Naive thymus-derived CD8-positive, alpha-beta T cell (primary cell): Measurements from ENCODE around the gene GNL1. TPM values are rescaled to one million over a fixed set of nuclear protein-coding genes. Genes with fewer than 3 reads are reported as not detected.
"Not testable (repeated sequence)": the region's sequence is repeated elsewhere in the genome, so short reads cannot be mapped to it uniquely, and the experiment has no call there.

ENCODE experiments used
- ATAC-seq, 2 donors: fragments of 150-1000 bp; cut with Tn5 transposase in 1 of 2; sonication (Bioruptor Pico), chemical (Tn5 transposase) in 1 of 2; 1 replicate in 1 of 2; 2 replicates in 1 of 2; pipeline ENCODE4 v1.10.0; 2021; ENCODE audit warnings: mild to moderate bottlenecking in 2 of 2, moderate library complexity in 2 of 2
- POLR2A ChIA-PET: fragments of 350-600 bp; sonication (Branson Sonifier 250); formaldehyde crosslinking; loops from one replicate; lab custom pipeline; 2021; ENCODE audit warnings: antibody characterized with exemption; lab: Charles Lee
- DNase-seq, 10 donors: peaks; one replicate each; pipeline versions ENCODE4 v3.0.0 to v3.0.0-alpha.2; 2020 to 2022
- H3K27ac Mint-ChIP-seq, 10 donors: one replicate each; pipeline ENCODE4 v1.8.0; 2020 to 2022; ENCODE audit warnings: mild to moderate bottlenecking in 10 of 10, mixed read lengths in 10 of 10, moderate library complexity in 4 of 10, inconsistent platforms in 1 of 10
- H3K27me3 Mint-ChIP-seq, 5 donors: one replicate each; pipeline ENCODE4 v1.8.0; 2021 to 2022; ENCODE audit warnings: mixed read lengths in 5 of 5
- H3K36me3 Mint-ChIP-seq, 3 donors: one replicate each; pipeline ENCODE4 v1.8.0; 2020 to 2022; ENCODE audit warnings: mixed read lengths in 3 of 3, mild to moderate bottlenecking in 2 of 3, inconsistent platforms in 1 of 3
- H3K4me1 Mint-ChIP-seq, 4 donors: one replicate each; pipeline ENCODE4 v1.8.0; 2021 to 2022; ENCODE audit warnings: mixed read lengths in 4 of 4
- H3K4me3 Mint-ChIP-seq, 10 donors: one replicate each; pipeline ENCODE4 v1.8.0; 2020 to 2022; ENCODE audit warnings: mild to moderate bottlenecking in 10 of 10, mixed read lengths in 10 of 10, moderate library complexity in 6 of 10, inconsistent platforms in 1 of 10
- H3K9me3 Mint-ChIP-seq, 9 donors: one replicate each; pipeline ENCODE4 v1.8.0; 2020 to 2022; ENCODE audit warnings: mixed read lengths in 9 of 9, mild to moderate bottlenecking in 3 of 9, inconsistent platforms in 1 of 9, moderate library complexity in 1 of 9
- polyA plus RNA-seq, 3 donors: library from polyadenylated mRNA; unstranded; fragments of 300-500 nt; fragmentation: Illumina TruSeq; gene quantifications; one replicate each; pipeline ENCODE4 v1.2.3, GENCODE V29; 2021
- total RNA-seq, 8 experiments: library from RNA in 2 of 8; stranded (reverse) in 2 of 8; gene quantifications; one replicate each; pipeline ENCODE4 v1.2.3 and lab custom pipeline; 2021 to 2026

GNL1 gene, protein sequence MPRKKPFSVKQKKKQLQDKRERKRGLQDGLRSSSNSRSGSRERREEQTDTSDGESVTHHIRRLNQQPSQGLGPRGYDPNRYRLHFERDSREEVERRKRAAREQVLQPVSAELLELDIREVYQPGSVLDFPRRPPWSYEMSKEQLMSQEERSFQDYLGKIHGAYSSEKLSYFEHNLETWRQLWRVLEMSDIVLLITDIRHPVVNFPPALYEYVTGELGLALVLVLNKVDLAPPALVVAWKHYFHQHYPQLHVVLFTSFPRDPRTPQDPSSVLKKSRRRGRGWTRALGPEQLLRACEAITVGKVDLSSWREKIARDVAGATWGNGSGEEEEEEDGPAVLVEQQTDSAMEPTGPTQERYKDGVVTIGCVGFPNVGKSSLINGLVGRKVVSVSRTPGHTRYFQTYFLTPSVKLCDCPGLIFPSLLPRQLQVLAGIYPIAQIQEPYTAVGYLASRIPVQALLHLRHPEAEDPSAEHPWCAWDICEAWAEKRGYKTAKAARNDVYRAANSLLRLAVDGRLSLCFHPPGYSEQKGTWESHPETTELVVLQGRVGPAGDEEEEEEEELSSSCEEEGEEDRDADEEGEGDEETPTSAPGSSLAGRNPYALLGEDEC
- total RNA-seq (10 to 100 TPM; 78.0 to 80.7 TPM), polyA plus RNA-seq (10 to 100 TPM; 24.7 to 34.1 (median 28.7) TPM), total RNA-seq (lab: John Stamatoyannopoulos, UW) (88.7 to 230 (median 165) reads per million in 6 experiments)

DNA sequence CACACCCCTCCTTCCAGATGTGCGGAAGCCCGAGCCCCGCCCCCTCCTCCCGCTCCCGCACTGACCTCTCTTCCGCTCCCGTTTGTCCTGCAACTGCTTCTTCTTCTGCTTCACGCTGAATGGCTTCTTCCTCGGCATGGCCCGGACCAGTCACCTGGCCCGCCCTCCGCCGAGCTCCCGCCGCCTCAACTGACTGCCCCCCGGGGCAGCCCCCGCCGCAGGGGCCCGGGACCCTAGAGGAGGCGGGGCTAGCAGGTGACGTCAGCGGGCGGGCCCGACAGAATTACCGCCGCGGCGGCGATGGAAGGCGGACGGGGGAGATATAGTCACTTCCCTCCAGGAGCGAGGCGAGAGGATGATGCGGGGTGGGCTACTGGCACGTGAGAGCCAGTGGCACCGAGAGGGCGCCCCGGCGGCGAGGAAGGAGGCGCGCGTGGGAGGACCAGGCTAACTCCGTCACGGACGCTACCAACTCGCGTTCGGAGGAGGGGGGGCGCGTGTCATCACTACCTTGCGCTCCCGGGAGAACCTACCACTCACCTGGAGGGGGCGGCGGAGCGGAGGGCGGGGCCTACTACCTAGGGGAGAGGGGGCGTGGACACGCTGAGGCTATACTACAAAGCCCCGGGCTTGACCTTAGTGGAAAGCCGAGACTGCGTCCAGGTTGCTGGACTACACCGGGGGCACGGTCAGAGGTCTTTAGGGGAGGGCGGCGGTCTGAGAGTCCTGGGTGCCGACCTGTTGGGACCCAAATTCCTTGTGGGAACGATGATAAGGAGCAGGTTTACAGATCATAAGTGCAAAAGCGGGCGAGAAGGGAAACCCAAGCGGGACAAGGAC lies at the start of gene GNL1:
Gene GNL1 (minus strand): TSS at position 424 of the 840 bp plus-strand sequence. CDS start 286 bp downstream, at position 138.
- Mint-ChIP-seq H3K4me3 (peak within 1 kb of the TSS; percentile 87 to 100 (median 99)), H3K36me3 (peaks cover 0 to 53% (median 13%) of the 10 kb centered on the region in 3 donors), H3K9me3 (no peaks in the 10 kb centered on the region), H3K27ac (peak within 1 kb of the TSS; percentile 98 to 100 (median 100)), H3K4me1 (peaks cover 25 to 70% (median 56%) of the 10 kb centered on the region in 4 donors), H3K27me3 (peaks cover 0 to 2% (median 0%) of the 10 kb centered on the region in 5 donors)
- ATAC-seq, result peak; percentile 86 to 87
- POLR2A ChIA-PET, result interaction anchor here (0.5 to 7.7 kb wide), 16 partner anchors 13 to 248 kb away, joined by 3 to 80 read pairs (median 6); partner anchors contain the start of genes ABCF1, DHX16, MDC1 and MRPS18B
- peak; percentile 97 to 100 (median 99) for DNase-seq

DNA sequence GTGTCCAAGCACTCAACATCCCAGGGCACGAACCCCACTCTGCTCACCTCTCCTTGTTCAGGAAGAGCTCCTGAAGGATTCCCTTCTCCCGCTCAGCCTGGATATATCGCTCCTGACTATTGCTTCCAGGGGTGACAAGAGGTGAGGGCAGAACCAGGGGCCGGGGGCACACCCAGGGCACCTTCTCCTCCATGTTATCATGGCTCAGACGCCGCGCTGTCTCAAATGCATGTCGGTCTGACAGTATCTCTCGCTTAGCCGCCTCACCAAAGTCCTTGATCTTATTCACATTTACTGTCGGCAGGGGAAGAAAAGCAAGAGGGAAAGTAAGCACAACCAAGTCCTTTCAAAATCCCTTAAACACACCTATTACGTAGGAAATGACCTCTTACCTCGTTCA lies 47.7 kb upstream of the GNL1 start:
- H3K27me3 Mint-ChIP-seq, result no peaks in the 10 kb centered on the region
- no peak overlapping the region for H3K4me3 Mint-ChIP-seq
- ATAC-seq, result no peak
- no peaks in the 10 kb centered on the region for H3K9me3 Mint-ChIP-seq
- POLR2A ChIA-PET, result interaction anchor here (0.6 to 4.6 kb wide), 3 partner anchors 10 to 91 kb away, joined by 3 to 40 read pairs (median 6); no protein-coding TSS in a partner anchor
- H3K36me3 Mint-ChIP-seq, result peaks cover 8 to 86% (median 29%) of the 10 kb centered on the region in 3 donors
- peaks cover 27 to 49% (median 47%) of the 10 kb centered on the region in 4 donors for H3K4me1 Mint-ChIP-seq
- DNase-seq, result no peak
- H3K27ac Mint-ChIP-seq, result peak overlapping the region in 4 of 10 donors; percentile 32 to 73 (median 62)

DNA sequence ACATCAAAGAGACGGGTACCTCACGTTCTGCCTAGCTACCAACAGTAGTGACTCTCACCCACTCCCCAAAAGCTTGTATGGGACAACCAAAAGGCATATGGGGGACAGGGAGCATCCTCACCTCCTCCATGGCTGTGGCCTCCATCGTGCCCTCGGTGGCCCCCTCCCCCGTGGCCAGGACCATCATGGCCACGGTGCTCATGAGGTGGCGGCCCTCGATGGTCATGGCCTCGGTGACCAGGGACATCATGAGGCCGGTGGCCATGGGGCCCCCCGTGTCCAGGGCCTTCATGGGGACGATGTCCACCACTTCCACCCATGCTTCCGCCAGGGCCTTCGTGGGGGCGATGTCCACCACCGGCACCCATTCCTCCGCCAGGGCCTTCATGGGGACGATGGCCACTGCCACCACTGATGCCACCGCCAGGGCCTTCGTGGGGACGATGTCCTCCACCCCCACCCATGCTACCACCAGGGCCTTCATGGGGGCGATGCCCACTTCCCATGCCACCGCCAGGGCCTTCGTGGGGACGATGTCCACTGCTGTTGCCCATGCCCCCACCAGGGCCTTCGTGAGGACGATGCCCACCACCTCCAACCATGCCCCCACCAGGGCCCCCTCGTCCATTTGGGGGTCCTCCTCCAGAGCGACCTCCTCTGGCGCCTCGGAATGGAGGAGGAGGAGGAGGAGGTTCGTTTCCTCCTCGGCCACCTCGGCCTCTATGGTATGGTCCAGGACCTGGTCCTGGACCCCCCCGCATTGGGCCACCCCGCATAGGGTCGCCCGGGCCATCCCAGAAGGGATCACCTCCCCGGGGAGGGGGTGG lies 45.7 kb upstream of the GNL1 start:
- Mint-ChIP-seq H3K36me3 (peaks cover 8 to 72% (median 27%) of the 10 kb centered on the region in 3 donors), H3K27ac (peak overlapping the region; percentile 57 to 91 (median 83))
- no peak for ATAC-seq

DNA sequence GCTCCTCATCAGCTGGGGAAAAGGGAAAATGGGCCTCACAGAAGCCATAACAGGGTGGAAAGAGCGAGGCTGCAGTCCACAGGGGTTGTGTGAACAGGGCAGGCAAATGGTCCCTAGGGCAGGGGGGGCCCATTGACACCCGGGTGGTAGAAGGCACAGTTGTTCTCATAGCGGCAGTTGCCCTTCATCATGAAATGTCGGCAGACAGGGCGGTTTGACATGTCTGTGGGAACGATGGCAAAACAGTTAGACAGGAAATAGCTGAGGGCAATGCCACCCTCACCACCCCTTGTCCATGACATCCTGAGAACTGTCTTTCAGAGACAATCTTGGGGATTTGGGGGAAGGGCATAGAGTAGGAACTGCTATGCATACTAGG lies 45.1 kb upstream of the GNL1 start:
- H3K27me3 Mint-ChIP-seq, result no peaks in the 10 kb centered on the region
- H3K4me1 Mint-ChIP-seq, result peaks cover 23 to 47% (median 39%) of the 10 kb centered on the region in 4 donors
- peak overlapping the region in 1 of 10 donors; percentile 40 for H3K4me3 Mint-ChIP-seq
- POLR2A ChIA-PET, result interaction anchor here (1.0 to 7.2 kb wide), 9 partner anchors 9 to 121 kb away, joined by 3 to 70 read pairs (median 6); partner anchors contain the start of genes ABCF1 and MDC1
- H3K36me3 Mint-ChIP-seq, result peaks cover 8 to 66% (median 24%) of the 10 kb centered on the region in 3 donors
- no peaks in the 10 kb centered on the region for H3K9me3 Mint-ChIP-seq
- peak in 1 of 10 donors; percentile 12 for DNase-seq
- peak overlapping the region; percentile 57 to 91 (median 83) for H3K27ac Mint-ChIP-seq
- peak; percentile 7 to 31 for ATAC-seq

More for the DNA sequence above, 45.7 kb upstream of the GNL1 start:
- no peaks in the 10 kb centered on the region for H3K9me3 Mint-ChIP-seq
- peaks cover 25 to 50% (median 42%) of the 10 kb centered on the region in 4 donors for H3K4me1 Mint-ChIP-seq
- H3K27me3 Mint-ChIP-seq, result no peaks in the 10 kb centered on the region
- no peak overlapping the region for H3K4me3 Mint-ChIP-seq
- DNase-seq, result no peak
- POLR2A ChIA-PET, result interaction anchor here (1.7 to 7.2 kb wide), 6 partner anchors 8 to 121 kb away, joined by 4 to 70 read pairs (median 11); no protein-coding TSS in a partner anchor

DNA sequence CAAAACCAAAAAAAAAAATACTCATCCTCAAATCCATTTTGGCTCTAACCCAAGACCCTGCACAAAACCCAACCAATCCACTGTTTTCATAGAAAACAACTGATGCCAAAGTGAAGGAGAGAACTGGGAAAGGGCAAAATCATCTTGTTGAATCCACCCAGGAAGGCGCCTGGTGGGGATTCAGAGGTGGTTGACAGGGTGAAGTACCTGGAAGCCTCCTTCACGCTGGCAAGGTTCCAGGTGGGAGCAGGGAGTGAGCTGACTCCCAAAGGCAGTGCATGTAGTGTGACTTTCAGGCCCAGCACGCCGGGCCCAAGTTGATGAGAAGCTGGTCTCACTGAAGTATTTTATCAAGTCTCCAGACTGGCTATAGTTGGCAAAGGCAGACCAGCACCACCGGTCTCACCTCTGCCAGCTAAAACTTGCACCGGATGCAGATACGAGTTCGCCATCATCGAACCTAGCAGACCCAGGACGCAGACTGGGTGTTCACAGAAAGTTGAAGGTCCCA lies 44.2 kb upstream of the GNL1 start:
- DNase-seq, result no peak
- Mint-ChIP-seq H3K4me1 (peaks cover 20 to 40% (median 33%) of the 10 kb centered on the region in 4 donors), H3K36me3 (peaks cover 5 to 58% (median 21%) of the 10 kb centered on the region in 3 donors), H3K9me3 (no peaks in the 10 kb centered on the region), H3K27ac (peak overlapping the region; percentile 52 to 91 (median 76)), H3K27me3 (no peaks in the 10 kb centered on the region), H3K4me3 (no peak overlapping the region)
- POLR2A ChIA-PET, result interaction anchor here (0.8 to 7.2 kb wide), 13 partner anchors 9 to 470 kb away, joined by 3 to 70 read pairs (median 4); partner anchors contain the start of genes ABCF1, MDC1, MRPS18B and PPP1R10
- no peak for ATAC-seq

DNA sequence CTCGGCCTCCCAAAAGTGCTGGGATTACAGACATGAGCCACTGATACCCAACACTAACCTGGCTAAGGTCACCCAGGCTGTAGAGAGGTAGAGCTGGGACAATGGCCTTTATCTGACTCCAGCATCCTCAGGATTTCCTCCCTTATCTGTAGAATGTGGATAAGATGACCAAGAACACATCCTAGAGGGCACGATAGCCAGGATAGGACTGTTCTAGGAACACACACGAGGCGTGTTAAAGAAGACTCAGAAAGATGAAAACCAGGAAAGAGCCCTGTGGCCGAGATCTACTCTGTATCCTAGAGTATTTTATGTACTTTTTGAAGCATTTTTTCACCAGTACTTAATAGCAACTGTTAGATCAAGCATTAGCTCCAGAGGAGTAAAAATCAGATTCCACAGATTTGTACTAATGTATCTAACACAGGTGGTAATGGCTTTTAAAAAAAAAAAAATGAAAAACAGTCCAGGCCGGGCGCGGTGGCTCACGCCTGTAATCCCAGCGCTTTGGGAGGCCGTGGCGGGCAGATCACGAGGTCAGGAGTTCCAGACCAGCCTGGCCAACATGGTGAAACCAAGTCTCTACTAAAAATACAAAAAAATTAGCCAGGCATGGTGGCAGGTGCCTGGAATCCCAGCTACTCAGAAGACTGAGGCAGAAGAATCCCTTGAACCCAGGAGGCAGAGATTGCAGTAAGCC lies 43.5 kb upstream of the GNL1 start:
- H3K36me3 Mint-ChIP-seq, result peaks cover 5 to 58% (median 16%) of the 10 kb centered on the region in 3 donors

DNA sequence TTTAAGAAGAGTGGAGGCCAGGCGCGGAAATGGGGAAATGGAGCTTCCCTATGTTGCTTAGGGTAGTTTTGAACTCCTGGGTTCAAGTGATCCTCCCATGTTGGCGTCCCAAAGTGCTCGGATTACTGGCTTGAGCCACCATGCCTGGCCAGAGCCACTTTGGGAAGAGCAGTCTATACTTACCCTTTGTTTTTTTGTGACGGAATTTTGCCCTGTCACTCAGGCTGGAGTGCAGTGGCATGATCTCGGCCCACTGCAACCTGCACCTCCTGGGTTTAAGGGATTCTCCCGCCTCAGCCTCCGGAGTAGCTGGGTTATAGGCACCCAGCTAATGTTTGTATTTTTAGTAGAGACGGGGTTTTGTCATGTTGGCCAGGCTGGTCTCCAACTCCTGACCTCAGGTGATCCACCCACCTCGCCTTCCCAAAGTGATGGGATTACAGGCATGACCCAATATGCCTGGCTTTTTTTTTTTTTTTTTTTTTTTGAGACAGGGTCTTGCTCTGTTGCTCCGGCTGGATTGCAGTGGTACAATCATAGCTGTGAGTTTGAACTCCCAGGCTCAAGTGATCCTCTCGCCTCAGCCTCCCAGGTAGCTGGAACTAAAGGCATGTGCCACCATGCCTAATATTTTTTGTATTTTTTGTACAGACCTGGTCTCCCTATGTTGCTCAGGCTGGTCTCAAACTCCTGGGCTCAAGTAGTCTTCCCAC lies 42.8 kb upstream of the GNL1 start:
- H3K27ac Mint-ChIP-seq, result peak overlapping the region in 4 of 10 donors; percentile 32 to 81 (median 61)
- H3K4me3 Mint-ChIP-seq, result no peak overlapping the region
- DNase-seq (no peak), ATAC-seq (no peak)
- peaks cover 19 to 38% (median 34%) of the 10 kb centered on the region in 4 donors for H3K4me1 Mint-ChIP-seq
- H3K27me3 Mint-ChIP-seq, result no peaks in the 10 kb centered on the region
- no peaks in the 10 kb centered on the region for H3K9me3 Mint-ChIP-seq
- H3K36me3 Mint-ChIP-seq, result peaks cover 2 to 56% (median 10%) of the 10 kb centered on the region in 3 donors
- POLR2A ChIA-PET, result interaction anchor here (0.6 to 7.2 kb wide), 12 partner anchors 7 to 758 kb away, joined by 3 to 70 read pairs (median 5); no protein-coding TSS in a partner anchor

More for the DNA sequence above, 43.5 kb upstream of the GNL1 start:
- POLR2A ChIA-PET, result interaction anchor here (0.6 to 7.2 kb wide), 10 partner anchors 9 to 758 kb away, joined by 3 to 70 read pairs (median 6); partner anchors contain the start of gene ABCF1
- Mint-ChIP-seq H3K4me3 (no peak overlapping the region), H3K9me3 (no peaks in the 10 kb centered on the region), H3K4me1 (peaks cover 21 to 37% (median 34%) of the 10 kb centered on the region in 4 donors), H3K27me3 (no peaks in the 10 kb centered on the region), H3K27ac (peak overlapping the region in 5 of 10 donors; percentile 32 to 81 (median 57))
- ATAC-seq (no peak), DNase-seq (no peak)

DNA sequence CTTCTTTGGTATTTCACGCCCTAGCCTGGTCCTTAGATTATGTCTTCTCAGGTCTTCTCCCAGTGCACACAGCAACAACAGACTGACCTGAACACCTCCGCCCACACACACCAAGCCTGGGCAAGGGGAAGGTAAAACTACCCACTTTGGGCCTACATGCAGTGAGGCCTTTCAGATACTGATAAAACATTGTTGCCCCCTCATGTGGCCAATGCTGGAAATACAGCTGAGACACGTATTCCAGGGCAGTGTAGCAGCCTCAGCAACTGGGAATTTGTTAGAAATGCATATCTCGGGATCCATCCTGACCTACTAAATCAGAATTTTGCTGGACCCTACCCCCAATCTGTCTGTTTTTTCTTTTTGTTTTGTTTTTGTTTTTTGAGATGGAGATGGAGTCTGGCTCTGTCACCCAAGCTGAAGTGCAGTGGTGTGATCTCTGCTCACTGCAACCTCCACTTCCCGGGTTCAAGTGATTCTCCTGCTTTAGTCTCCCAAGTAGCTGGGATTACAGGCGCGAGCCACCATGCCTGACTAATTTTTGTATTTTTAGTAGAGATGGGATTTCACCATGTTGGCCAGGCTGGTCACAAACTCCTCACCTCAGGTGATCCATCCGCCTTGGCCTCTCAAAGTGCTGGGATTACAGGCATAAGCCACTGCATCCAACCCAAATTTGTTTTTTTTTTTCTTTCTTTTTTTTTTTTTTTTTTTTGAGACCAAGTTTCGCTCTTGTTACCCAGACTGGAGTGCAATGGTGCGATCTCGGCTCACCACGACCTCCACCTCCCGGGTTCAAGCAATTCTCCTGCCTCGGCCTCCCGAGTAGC lies 41.2 kb upstream of the GNL1 start:
- not testable (repeated sequence) for H3K27me3 Mint-ChIP-seq, H3K9me3 Mint-ChIP-seq, H3K4me3 Mint-ChIP-seq
- POLR2A ChIA-PET, result interaction anchor here (0.5 to 7.2 kb wide), 21 partner anchors 9 to 150 kb away, joined by 3 to 70 read pairs (median 5); partner anchors contain the start of genes ABCF1, GNL1, MRPS18B and PRR3
- Mint-ChIP-seq H3K36me3 (peaks cover 0 to 51% (median 0%) of the 10 kb centered on the region in 3 donors), H3K27ac (peak overlapping the region; percentile 26 to 88 (median 77)), H3K4me1 (peaks cover 15 to 30% (median 24%) of the 10 kb centered on the region in 4 donors)
- DNase-seq, result peak; percentile 63 to 90 (median 76)
- peak; percentile 86 to 91 for ATAC-seq

DNA sequence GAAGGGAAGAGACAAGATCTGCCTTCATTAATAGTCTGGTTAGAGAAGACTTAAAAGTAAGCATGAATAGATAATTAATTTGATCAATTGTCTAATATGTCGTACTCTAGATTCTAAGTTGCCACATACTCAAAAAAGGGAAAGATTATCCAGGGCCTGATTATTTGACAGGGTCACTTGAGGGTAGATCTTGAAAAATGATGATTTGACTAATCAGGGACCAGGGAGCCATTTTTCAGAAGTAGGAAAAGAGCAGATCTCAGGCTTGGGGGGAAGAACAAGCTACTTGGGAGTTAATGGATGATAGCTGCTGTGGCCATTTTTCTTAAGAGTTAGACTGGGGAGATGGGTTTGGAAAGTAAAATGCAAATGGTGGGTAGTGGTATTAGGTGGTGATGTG lies 36.0 kb upstream of the GNL1 start:
- Mint-ChIP-seq H3K27me3 (no peaks in the 10 kb centered on the region), H3K9me3 (no peaks in the 10 kb centered on the region), H3K4me3 (no peak overlapping the region), H3K4me1 (peaks cover 3 to 15% (median 9%) of the 10 kb centered on the region in 4 donors), H3K36me3 (peaks cover 0 to 77% (median 3%) of the 10 kb centered on the region in 3 donors), H3K27ac (peak overlapping the region in 7 of 10 donors; percentile 0 to 70 (median 30))
- POLR2A ChIA-PET, result interaction anchor here (0.9 to 1.4 kb wide), 2 partner anchors 23 to 35 kb away, joined by 3 to 4 read pairs; no protein-coding TSS in a partner anchor
- DNase-seq, result no peak
- no peak for ATAC-seq
